K562 (cell line): Measurements from ENCODE around the gene SLCO3A1. TPM values are rescaled to one million over a fixed set of nuclear protein-coding genes. Genes with fewer than 3 reads are reported as not detected.

Experiments used
- ATAC-seq: fragments of 200-7000 bp; cut with Tn5 transposase; 3 replicates; pipeline ENCODE4 v1.9.1; 2020; ENCODE audit warnings: moderate library complexity
- BruUV-seq: library from RNA; stranded (reverse); fragments of 400-500 nt; replicated peaks from 2 replicates; lab custom pipeline; 2021; lab: Mats Ljungman, UMichigan
- CTCF ChIA-PET: fragments of 300-600 bp; formaldehyde crosslinking; extraction: SDS; loops from one replicate; lab custom pipeline; 2021; ENCODE audit warnings: low intra/inter-chr PET ratio; lab: Yijun Ruan, JAX
- POLR2A ChIA-PET: fragments of 300-600, 350-650 bp; sonication (Branson Sonifier 250); formaldehyde crosslinking; extraction: SDS; loops from one replicate; lab custom pipeline; 2021; ENCODE audit warnings: antibody characterized with exemption, inconsistent platforms; lab: Yijun Ruan, JAX
- DNase-seq, 4 experiments: peaks; one replicate each; pipeline versions ENCODE4 v3.0.0 to v3.0.0-alpha.2; 2011 to 2018; ENCODE audit warnings: low spot score in 3 of 4, mixed read lengths in 3 of 4; ENCODE audit errors: extremely low read depth in 1 of 4
- FAIRE-seq: peaks from 2 replicates; lab custom pipeline; 2011; peaks lifted over from hg19 to GRCh38; lab: Jason Lieb, UNC
- H2AFZ ChIP-seq: 2 replicates; pipeline ENCODE4 v1.6.0; 2011; ENCODE audit warnings: low read depth, low read length, control low read depth, inconsistent platforms
- H3K27ac ChIP-seq: fragments of 200-600 bp; 3 replicates; pipeline ENCODE4 v1.8.0; 2011; ENCODE audit warnings: low read depth, mild to moderate bottlenecking, control low read depth, inconsistent platforms, low read length, moderate library complexity, mixed read lengths; ENCODE audit errors: extremely low read depth
- H3K27me3 ChIP-seq, 2 experiments: fragments of 300-600 bp in 1 of 2; 2 replicates in 1 of 2; 3 replicates in 1 of 2; pipeline versions ENCODE4 v1.6.0 to v1.8.0; 2011; ENCODE audit warnings: inconsistent platforms in 2 of 2, low read length in 2 of 2, mild to moderate bottlenecking in 1 of 2, mixed read lengths in 1 of 2, moderate library complexity in 1 of 2; ENCODE audit not compliant: control insufficient read depth in 2 of 2, insufficient read depth in 2 of 2
- H3K36me3 ChIP-seq: fragments of 300-600 bp; 3 replicates; pipeline ENCODE4 v1.8.0; 2011; ENCODE audit warnings: mild to moderate bottlenecking, low read length, inconsistent platforms; ENCODE audit not compliant: control insufficient read depth, insufficient read depth
- H3K4me1 ChIP-seq, 2 experiments: fragments of 200-600 bp in 1 of 2; replicated peaks in 1 of 2; 2 replicates in 1 of 2; 3 replicates in 1 of 2; pipeline versions ENCODE4 v1.5.1 to v1.8.0; 2011; ENCODE audit warnings: inconsistent platforms in 2 of 2, low read length in 2 of 2, mild to moderate bottlenecking in 1 of 2, mixed read lengths in 1 of 2, moderate library complexity in 1 of 2; ENCODE audit not compliant: control insufficient read depth in 2 of 2, insufficient read depth in 2 of 2
- H3K4me2 ChIP-seq: 2 replicates; pipeline ENCODE4 v1.6.1; 2011; ENCODE audit warnings: low read length, control low read depth, inconsistent platforms, mixed read lengths; ENCODE audit not compliant: insufficient read depth
- H3K4me3 ChIP-seq: fragments of 200-600 bp; sonication (generic), shearing (Covaris generic); 2 replicates; pipeline ENCODE4 v1.5.1; 2016; ENCODE audit warnings: control low read depth, inconsistent platforms
- H3K79me2 ChIP-seq: fragments of 200-600 bp; 3 replicates; pipeline ENCODE4 v1.8.0; 2011; ENCODE audit warnings: low read length, inconsistent platforms; ENCODE audit not compliant: control insufficient read depth, insufficient read depth
- H3K9ac ChIP-seq, 2 experiments: 2 replicates each; pipeline versions ENCODE4 v1.6.0 to v1.6.1; 2011; ENCODE audit warnings: low read depth in 2 of 2, low read length in 2 of 2, control low read depth in 1 of 2, inconsistent platforms in 1 of 2, mild to moderate bottlenecking in 1 of 2, mixed read lengths in 1 of 2; ENCODE audit not compliant: insufficient read depth in 1 of 2
- H3K9me1 ChIP-seq: one replicate; pipeline ENCODE4 v1.6.0; 2011; ENCODE audit warnings: inconsistent platforms, mild to moderate bottlenecking, low read length, moderate library complexity; ENCODE audit not compliant: control insufficient read depth, insufficient read depth
- H3K9me3 ChIP-seq: replicated peaks from 2 replicates; pipeline ENCODE4 v1.5.1; 2011; ENCODE audit warnings: low read depth, low read length, inconsistent platforms; ENCODE audit not compliant: control insufficient read depth, insufficient read depth
- H4K20me1 ChIP-seq: replicated peaks from 2 replicates; pipeline ENCODE4 v1.6.1; 2011; ENCODE audit warnings: low read length, inconsistent platforms, mixed read lengths; ENCODE audit not compliant: control insufficient read depth, insufficient read depth
- BDP1 ChIP-seq: IDR thresholded peaks from 3 replicates; pipeline ENCODE4 v1.6.1; 2011; ENCODE audit not compliant: insufficient read length, insufficient read depth
- BHLHE40 ChIP-seq: IDR thresholded peaks from 2 replicates; pipeline ENCODE4 v1.6.1; 2011; ENCODE audit warnings: low read length, improper control_type of control experiment
- CBX5 ChIP-seq: IDR thresholded peaks from 2 replicates; pipeline ENCODE4 v1.6.1; 2014; ENCODE audit warnings: low read depth, borderline replicate concordance
- CBX8 ChIP-seq: fragments of 200-600 bp; sonication (generic); IDR thresholded peaks from 2 replicates; pipeline ENCODE4 v1.6.1; 2012; ENCODE audit warnings: borderline replicate concordance, mixed run types, low read depth, mild to moderate bottlenecking, moderate library complexity, mixed read lengths, low read length, control low read depth, inconsistent platforms; ENCODE audit not compliant: poor library complexity, severe bottlenecking; ENCODE audit errors: extremely low read depth
- E2F5 ChIP-seq: sonication (generic); formaldehyde crosslinking; IDR thresholded peaks from 2 replicates; pipeline ENCODE4 v1.8.0; 2022; ENCODE audit warnings: mild to moderate bottlenecking, missing genetic modification reagents
- ELF4 ChIP-seq: fragments of 450-650 bp; formaldehyde crosslinking; IDR thresholded peaks from 2 replicates; pipeline ENCODE4 v1.4.0; 2022; ENCODE audit warnings: missing genetic modification characterization
- HDAC6 ChIP-seq: IDR thresholded peaks from 2 replicates; pipeline ENCODE4 v1.6.1; 2012; ENCODE audit warnings: low read depth, mild to moderate bottlenecking, control low read depth, inconsistent platforms, low read length, moderate library complexity
- KDM4B ChIP-seq, 2 experiments: fragments of 450-650 bp in 1 of 2; sonication (generic) in 1 of 2; IDR thresholded peaks; 2 replicates each; pipeline ENCODE4 v1.6.1; 2016 to 2017; ENCODE audit warnings: borderline replicate concordance in 2 of 2, antibody characterized with exemption in 1 of 2, low read depth in 1 of 2, mild to moderate bottlenecking in 1 of 2
- TRIM28 ChIP-seq: fragments of 450-650 bp; IDR thresholded peaks from 2 replicates; pipeline ENCODE4 v1.6.1; 2017
- ZNF263 ChIP-seq: sonication (generic); formaldehyde crosslinking; IDR thresholded peaks from 2 replicates; pipeline ENCODE4 v1.8.0; 2022; ENCODE audit warnings: mild to moderate bottlenecking, missing genetic modification reagents, borderline replicate concordance
- ZNF518B ChIP-seq: fragments of 250-450 bp; sonication (Bioruptor Pico); IDR thresholded peaks from 2 replicates; pipeline ENCODE4 v1.5.0; 2021; ENCODE audit warnings: mild to moderate bottlenecking, moderate library complexity
- ZNF639 ChIP-seq, 2 experiments: fragments of 200-800 bp in 1 of 2; sonication (Bioruptor generic) in 1 of 2; sonication (generic) in 1 of 2; formaldehyde crosslinking in 1 of 2; IDR thresholded peaks in 1 of 2; conservative IDR thresholded peaks in 1 of 2; 2 replicates each; pipeline versions ENCODE4 v1.5.0 to v1.6.1; 2016 to 2020; ENCODE audit warnings: missing compliant biosample characterization in 1 of 2, missing genetic modification characterization in 1 of 2, missing genetic modification reagents in 1 of 2
- ZNF764 ChIP-seq: fragments of 250-450 bp; sonication (Bioruptor Pico); IDR thresholded peaks from 2 replicates; pipeline ENCODE4 v1.4.0; 2020; ENCODE audit warnings: low read depth, mild to moderate bottlenecking, moderate library complexity
- WGBS: fragments of 100-300 bp; shearing (Covaris generic); methylation state at CpG from one replicate; pipeline ENCODE4 v1.1.6; 2016; ENCODE audit warnings: low coverage, mixed read lengths; ENCODE audit not compliant: insufficient coverage; ENCODE audit errors: missing lambda C conversion rate; 5-methylcytosine and 5-hydroxymethylcytosine counted together
- in situ Hi-C: fragments of 300-500 bp; cut with MboI; formaldehyde crosslinking; loops from 4 replicates; pipeline ENCODE4 v1.15.0; 2018; ENCODE audit warnings: inconsistent platforms, mixed read lengths
- intact Hi-C: fragments of 100-400 bp; cut with micrococcal nuclease; formaldehyde crosslinking; loops from 2 replicates; pipeline ENCODE4 v1.14.2; 2022
- polyA plus RNA-seq, 8 experiments: library from polyadenylated mRNA; depleted of rRNA in 4 of 8; stranded (reverse) in 5 of 8; unstranded in 3 of 8; fragments of >200 nt; fragmentation: Nextera tagmentation in 2 of 8; fragmentation: Illumina TruSeq in 1 of 8; extraction: Ambion mirVana in 2 of 8; extraction: Trizol in 1 of 8; gene quantifications; 2 replicates each; pipeline versions ENCODE4 v1.2.1 to v1.2.3, GENCODE V29; 2011 to 2014; ENCODE audit warnings: inconsistent platforms in 1 of 8, missing spikeins in 1 of 8
- total RNA-seq, 7 experiments: library from RNA; depleted of rRNA in 6 of 7; stranded (reverse); fragments of >200 nt in 6 of 7; fragmentation: Illumina TruSeq in 2 of 7; extraction: Trizol in 2 of 7; gene quantifications; 2 replicates each; pipeline versions ENCODE4 v1.2.1 to v1.2.3, GENCODE V29; 2011 to 2021; ENCODE audit warnings: low replicate concordance in 1 of 7

SLCO3A1 gene
- total and polyA plus RNA-seq, 9 of the 15 experiments (the other 6 are each of a cell fraction or from before 2014, with no cell fraction given): 0.01 to 0.84 (median 0.06) TPM; not detected in 3

GRCh38 chr15:91866971-91867372, 13.5 kb downstream of the SLCO3A1 start:
- Histone ChIP-seq H3K9ac (no peak overlapping the region), H3K36me3 (no peaks in the 10 kb centered on the region), H2AFZ (no peak overlapping the region), H3K9me1 (no peaks in the 10 kb centered on the region), H3K4me2 (no peak overlapping the region), H3K27me3 (peaks cover 0 to 13% of the 10 kb centered on the region in 2 experiments; a peak in 1 of 5 replicates), H3K9me3 (no peaks in the 10 kb centered on the region), H3K27ac (no peak overlapping the region), H4K20me1 (peaks cover 4% of the 10 kb centered on the region; the same call in 1 of the 2 replicates), H3K4me3 (no peak overlapping the region), H3K79me2 (no peaks in the 10 kb centered on the region), H3K4me1 (no peaks in the 10 kb centered on the region)
- no peak for DNase-seq
- ATAC-seq: no peak
- WGBS: 0% methylated on average over 8 of the region's 8 CpGs
- TF ChIP-seq TRIM28 (no peak), HDAC6 (no peak), BHLHE40 (no peak), CBX8 (no peak), CBX5 (no peak), BDP1 (no peak), ZNF518B (CRISPR knock-in tag) (no peak), ELF4 (CRISPR knock-in tag) (no peak), E2F5 (CRISPR knock-in tag) (no peak), ZNF764 (CRISPR knock-in tag) (no peak), ZNF263 (no peak), ZNF639 (CRISPR knock-in tag; conservative IDR thresholded peaks at IDR 0.05 in 1 of 2, IDR thresholded peaks at IDR 0.05 in 1 of 2) (no peak), KDM4B (IDR thresholded peaks at IDR 0.05; ENCODE audit: borderline replicate concordance in 2 of 2, low read depth in 1 of 2) (no peak)
- BruUV-seq: no TSS peak
- in situ Hi-C loops: no loop called here
- ChIA-PET CTCF (no interaction called here), POLR2A (no interaction called here)
- intact Hi-C loops: no loop called here
- no peak for FAIRE-seq
